Measurements from ENCODE around the gene TCF15. TPM values are rescaled to one million over a fixed set of nuclear protein-coding genes. Genes with fewer than 3 reads are reported as not detected.

Gene TCF15
- total RNA-seq, 4 donors from 2014 or later, result not detected

DNA sequence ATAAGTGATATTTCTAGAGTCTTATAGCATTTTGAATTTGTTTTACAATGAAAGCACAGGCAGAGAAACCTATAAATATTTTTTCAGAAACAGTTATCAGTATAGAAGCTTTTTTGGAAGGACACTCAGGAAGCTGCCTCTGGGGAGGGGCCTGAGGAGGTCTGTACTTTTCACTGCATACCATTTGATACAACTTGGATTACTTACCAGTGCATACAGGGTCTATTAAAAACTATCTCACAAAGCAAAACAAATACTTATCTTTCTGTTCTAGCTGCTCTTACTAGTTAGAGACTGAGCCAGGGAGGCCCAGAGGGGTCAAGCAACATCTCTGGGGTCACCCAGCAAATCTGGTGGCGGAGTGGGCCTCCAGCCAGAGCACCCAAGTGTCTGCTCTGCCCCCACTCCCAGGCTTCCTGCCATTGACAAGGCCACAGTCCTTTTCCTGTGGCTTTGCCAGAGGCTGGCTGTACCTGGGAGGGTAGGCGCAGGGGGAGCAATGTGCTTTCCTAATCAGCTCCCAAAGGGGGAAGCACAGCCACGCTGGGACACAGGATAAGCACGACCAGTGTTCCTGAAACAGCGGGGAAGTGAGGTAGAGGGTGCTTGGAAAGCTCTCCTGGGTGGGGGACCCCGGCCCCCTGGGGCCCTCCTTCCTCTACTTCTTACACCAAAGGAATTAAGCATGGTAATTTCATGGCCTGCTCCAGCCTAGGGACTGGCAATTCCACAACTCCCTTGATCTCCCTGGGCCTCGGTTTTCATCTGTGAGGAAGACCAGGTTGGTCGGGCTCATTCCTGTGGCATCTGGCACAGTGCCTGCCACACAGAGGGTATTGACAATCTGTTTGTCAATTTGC lies 7.8 kb downstream of the TCF15 start:
- intact Hi-C loops (cut with DNase I; ENCODE audit: low total_unique reads), result no loop called here
- WGBS, 2 donors (ENCODE audit: low coverage in 1 of 2), result 70% methylated on average over 8 of the region's 8 CpGs; no CpG with 5 or more reads in 1 of the 2 donors

GRCh38 chr20:600736-601135 lies 9.4 kb downstream of the TCF15 start:
- Histone ChIP-seq H3K27ac (no peak overlapping the region), H3K36me3 (no peaks in the 10 kb centered on the region), H3K4me3 (no peak overlapping the region), H3K9me3 (no peaks in the 10 kb centered on the region), H3K27me3 (no peaks in the 10 kb centered on the region), H3K4me1 (no peaks in the 10 kb centered on the region)
- intact Hi-C loops (cut with DNase I; ENCODE audit: low total_unique reads), result no loop called here
- 90 to 95% methylated on average over 2 to 6 of the region's 6 CpGs for WGBS, 2 donors (ENCODE audit: low coverage in 1 of 2)
- in situ Hi-C loops (cut with MboI; ENCODE audit: low pct_ligation_motif_present in 1 of 4, low pct_unique_long_range_greater_than_20kb in 1 of 4, low sequenced_read_pairs in 3 of 4), result no loop called here
- DNase-seq, result no peak
- TF ChIP-seq EP300 (IDR thresholded peaks at IDR 0.05; ENCODE audit: low read depth), result no peak
- TF ChIP-seq CTCF (IDR thresholded peaks at IDR 0.05), result no peak
- TF ChIP-seq POLR2AphosphoS5 (IDR thresholded peaks at IDR 0.05), result no peak
- no peak for TF ChIP-seq POLR2A (IDR thresholded peaks at IDR 0.05)

More for the DNA sequence above, 7.8 kb downstream of the TCF15 start:
- Histone ChIP-seq H3K36me3 (no peaks in the 10 kb centered on the region), H3K4me3 (no peak overlapping the region), H3K4me1 (no peaks in the 10 kb centered on the region), H3K9me3 (no peaks in the 10 kb centered on the region), H3K27ac (no peak overlapping the region), H3K27me3 (peaks cover 2% of the 10 kb centered on the region)
- in situ Hi-C loops (cut with MboI; ENCODE audit: low pct_ligation_motif_present in 1 of 4, low pct_unique_long_range_greater_than_20kb in 1 of 4, low sequenced_read_pairs in 3 of 4), result no loop called here
- TF ChIP-seq CTCF (IDR thresholded peaks at IDR 0.05) (no peak), POLR2AphosphoS5 (IDR thresholded peaks at IDR 0.05) (no peak), POLR2A (IDR thresholded peaks at IDR 0.05) (no peak), EP300 (IDR thresholded peaks at IDR 0.05; ENCODE audit: low read depth) (no peak)
- no peak for DNase-seq

DNA sequence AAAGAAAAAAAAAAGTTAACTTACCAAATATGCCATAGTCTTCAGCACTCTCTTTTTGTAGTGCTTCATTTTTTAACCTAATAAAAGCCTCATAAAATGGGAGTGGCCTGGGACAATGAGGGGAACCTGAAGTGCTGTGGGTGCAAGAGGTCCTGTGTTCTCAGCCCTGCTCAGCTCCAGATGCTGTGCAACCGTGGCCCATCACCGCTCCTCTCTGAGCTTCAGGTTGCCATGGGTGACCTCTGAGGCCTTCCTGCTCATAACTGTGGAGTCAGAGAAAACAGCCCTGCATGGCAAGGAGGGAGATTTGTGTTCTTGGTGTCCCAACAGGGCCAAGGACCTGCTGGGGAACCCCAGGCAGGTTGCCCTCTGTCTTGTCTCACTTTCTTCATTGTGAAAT lies 10.0 kb downstream of the TCF15 start:
- TF ChIP-seq POLR2A (IDR thresholded peaks at IDR 0.05), result no peak
- TF ChIP-seq CTCF (IDR thresholded peaks at IDR 0.05), result no peak
- TF ChIP-seq EP300 (IDR thresholded peaks at IDR 0.05; ENCODE audit: low read depth), result no peak
- Histone ChIP-seq H3K27ac (no peak overlapping the region), H3K4me1 (no peaks in the 10 kb centered on the region)

GRCh38 chr20:598133-598850 lies 11.8 kb downstream of the TCF15 start:
- Histone ChIP-seq H3K4me3 (no peak overlapping the region), H3K27ac (no peak overlapping the region), H3K27me3 (no peaks in the 10 kb centered on the region), H3K9me3 (no peaks in the 10 kb centered on the region), H3K36me3 (no peaks in the 10 kb centered on the region), H3K4me1 (no peaks in the 10 kb centered on the region)
- TF ChIP-seq EP300 (IDR thresholded peaks at IDR 0.05; ENCODE audit: low read depth) (no peak), CTCF (IDR thresholded peaks at IDR 0.05) (no peak), POLR2A (IDR thresholded peaks at IDR 0.05) (no peak), POLR2AphosphoS5 (IDR thresholded peaks at IDR 0.05) (no peak)
- DNase-seq, result no peak
- in situ Hi-C loops (cut with MboI; ENCODE audit: low pct_ligation_motif_present in 1 of 4, low pct_unique_long_range_greater_than_20kb in 1 of 4, low sequenced_read_pairs in 3 of 4), result no loop called here
- intact Hi-C loops (cut with DNase I; ENCODE audit: low total_unique reads), result no loop called here
- 84% methylated on average over 13 of the region's 13 CpGs; no CpG with 5 or more reads in 1 of the 2 donors for WGBS, 2 donors (ENCODE audit: low coverage in 1 of 2)

More for the DNA sequence above, 10.0 kb downstream of the TCF15 start:
- H3K9me3 ChIP-seq, result no peaks in the 10 kb centered on the region
- H3K4me3 ChIP-seq, result no peak overlapping the region
- intact Hi-C loops (cut with DNase I; ENCODE audit: low total_unique reads) (no loop called here), in situ Hi-C loops (cut with MboI; ENCODE audit: low pct_ligation_motif_present in 1 of 4, low pct_unique_long_range_greater_than_20kb in 1 of 4, low sequenced_read_pairs in 3 of 4) (no loop called here)
- no peaks in the 10 kb centered on the region for H3K27me3 ChIP-seq
- no peaks in the 10 kb centered on the region for H3K36me3 ChIP-seq
- no peak for DNase-seq
- 78% methylated on average over 2 of the region's 2 CpGs; no CpG with 5 or more reads in 1 of the 2 donors for WGBS, 2 donors (ENCODE audit: low coverage in 1 of 2)

Data from transverse colon (tissue), 4 donors.